Endothelial cell of umbilical vein (primary cell): Measurements from ENCODE around the gene FUZ. TPM values are rescaled to one million over a fixed set of nuclear protein-coding genes. Genes with fewer than 3 reads are reported as not detected.
"Not testable (repeated sequence)": the region's sequence is repeated elsewhere in the genome, so short reads cannot be mapped to it uniquely, and the experiment has no call there.

Source experiments
- BruUV-seq: library from RNA; stranded (reverse); fragments of 400-500 nt; replicated peaks from 2 replicates; lab custom pipeline; 2021; lab: Mats Ljungman, UMichigan
- CTCF ChIA-PET: fragments of 300-600, 350-600 bp; sonication (Branson Sonifier 250); formaldehyde crosslinking; loops from one replicate; lab custom pipeline; 2021; ENCODE audit warnings: antibody characterized with exemption, inconsistent platforms; lab: Charles Lee
- POLR2A ChIA-PET: fragments of 300-600, 350-600 bp; sonication (Branson Sonifier 250); formaldehyde crosslinking; loops from one replicate; lab custom pipeline; 2021; ENCODE audit warnings: antibody characterized with exemption, inconsistent platforms; lab: Charles Lee
- DNase-seq: peaks from one replicate; pipeline ENCODE4 v3.0.0-alpha.2; 2011; ENCODE audit warnings: low read depth, low spot score
- FAIRE-seq: peaks from 2 replicates; lab custom pipeline; 2011; peaks lifted over from hg19 to GRCh38; lab: Jason Lieb, UNC
- H2AFZ ChIP-seq: 2 replicates; pipeline ENCODE4 v1.6.0; 2012; ENCODE audit warnings: low read depth, low read length, control low read depth, inconsistent platforms
- H3K27ac ChIP-seq: 2 replicates; pipeline ENCODE4 v1.5.1; 2011; ENCODE audit warnings: low read depth, mild to moderate bottlenecking, control low read depth, low read length, moderate library complexity; ENCODE audit not compliant: insufficient read depth
- H3K27me3 ChIP-seq, 2 experiments: 2 replicates each; pipeline versions ENCODE4 v1.6.0 to v1.6.1; 2011; ENCODE audit warnings: low read length in 2 of 2, mixed read lengths in 1 of 2; ENCODE audit not compliant: control insufficient read depth in 2 of 2, insufficient read depth in 2 of 2
- H3K36me3 ChIP-seq, 2 experiments: 2 replicates in 1 of 2; 3 replicates in 1 of 2; pipeline ENCODE4 v1.5.1; 2011; ENCODE audit warnings: low read length in 2 of 2, mild to moderate bottlenecking in 1 of 2, moderate library complexity in 1 of 2; ENCODE audit not compliant: control insufficient read depth in 2 of 2, insufficient read depth in 2 of 2; ENCODE audit errors: extremely low read depth in 1 of 2
- H3K4me1 ChIP-seq: 3 replicates; pipeline ENCODE4 v1.5.1; 2011; ENCODE audit warnings: mild to moderate bottlenecking, low read length; ENCODE audit not compliant: control insufficient read depth, insufficient read depth; ENCODE audit errors: extremely low read depth
- H3K4me2 ChIP-seq: 2 replicates; pipeline ENCODE4 v1.6.1; 2011; ENCODE audit warnings: low read length, control low read depth, mixed read lengths; ENCODE audit not compliant: insufficient read depth
- H3K4me3 ChIP-seq, 3 experiments: fragments of 200-600 bp in 1 of 3; sonication (generic), shearing (Covaris generic) in 1 of 3; replicated peaks in 1 of 3; 2 replicates each; pipeline ENCODE4 v1.5.1; 2011 to 2016; ENCODE audit warnings: control low read depth in 3 of 3, low read length in 3 of 3, mild to moderate bottlenecking in 2 of 3, inconsistent platforms in 1 of 3, low read depth in 1 of 3, moderate library complexity in 1 of 3; ENCODE audit not compliant: insufficient read depth in 1 of 3
- H3K79me2 ChIP-seq: 2 replicates; pipeline ENCODE4 v1.6.0; 2012; ENCODE audit warnings: low read length, inconsistent platforms; ENCODE audit not compliant: control insufficient read depth, insufficient read depth
- H3K9ac ChIP-seq: replicated peaks from 2 replicates; pipeline ENCODE3; 2011; ENCODE audit warnings: low read length, control low read depth; ENCODE audit not compliant: insufficient read depth; ENCODE audit errors: extremely low read depth
- H3K9me1 ChIP-seq: replicated peaks from 3 replicates; pipeline ENCODE4 v1.6.0; 2011; ENCODE audit warnings: mild to moderate bottlenecking, low read length; ENCODE audit not compliant: control insufficient read depth, insufficient read depth; ENCODE audit errors: extremely low read depth
- H3K9me3 ChIP-seq: replicated peaks from 2 replicates; pipeline ENCODE4 v1.5.1; 2012; ENCODE audit warnings: low read length, inconsistent platforms; ENCODE audit not compliant: control insufficient read depth, insufficient read depth
- H4K20me1 ChIP-seq: replicated peaks from 2 replicates; pipeline ENCODE3; 2011; ENCODE audit warnings: mild to moderate bottlenecking, low read length; ENCODE audit not compliant: control insufficient read depth, insufficient read depth; ENCODE audit errors: extremely low read depth
- CTCF ChIP-seq, 2 donors: IDR thresholded peaks; 1 replicate in 1 of 2; 2 replicates in 1 of 2; pipeline ENCODE4 v1.5.1; 2011; ENCODE audit warnings: low read length in 2 of 2, mild to moderate bottlenecking in 2 of 2, moderate library complexity in 2 of 2, control low read depth in 1 of 2, inconsistent platforms in 1 of 2, low read depth in 1 of 2; ENCODE audit not compliant: insufficient read depth in 1 of 2; ENCODE audit errors: extremely low read depth in 1 of 2
- EZH2 ChIP-seq: IDR thresholded peaks from 2 replicates; pipeline ENCODE4 v1.6.1; 2012; ENCODE audit warnings: borderline replicate concordance, low read depth, mild to moderate bottlenecking, moderate library complexity, low read length, inconsistent platforms; ENCODE audit not compliant: severe bottlenecking
- FOS ChIP-seq: IDR thresholded peaks from 2 replicates; pipeline ENCODE4 v1.6.1; 2011; ENCODE audit warnings: mild to moderate bottlenecking, low read length, moderate library complexity, borderline replicate concordance; ENCODE audit not compliant: insufficient read depth
- GATA2 ChIP-seq: IDR thresholded peaks from 2 replicates; pipeline ENCODE4 v1.7.0; 2011; ENCODE audit warnings: low read depth, mild to moderate bottlenecking, moderate library complexity, mixed read lengths, low read length; ENCODE audit not compliant: insufficient read length, insufficient read depth
- JUN ChIP-seq: IDR thresholded peaks from 2 replicates; pipeline ENCODE4 v1.6.1; 2011; ENCODE audit warnings: borderline replicate concordance, low read depth; ENCODE audit not compliant: insufficient read length, insufficient read depth
- MAX ChIP-seq: IDR thresholded peaks from 2 replicates; pipeline ENCODE4 v1.6.1; 2011; ENCODE audit not compliant: insufficient read depth, insufficient read length
- MYC ChIP-seq: IDR thresholded peaks from one replicate; pipeline ENCODE4 v1.6.1; 2011; ENCODE audit warnings: mild to moderate bottlenecking, low read depth, low read length
- POLR2A ChIP-seq: IDR thresholded peaks from 2 replicates; pipeline ENCODE4 v1.6.1; 2012; ENCODE audit warnings: low read depth, mild to moderate bottlenecking, control low read depth, low read length
- POLR2AphosphoS5 ChIP-seq: IDR thresholded peaks from 2 replicates; pipeline ENCODE4 v1.6.1; 2012; ENCODE audit warnings: low read depth, mild to moderate bottlenecking, control low read depth, low read length, moderate library complexity; ENCODE audit not compliant: insufficient read depth
- dilution Hi-C: fragments of 300-500 bp; cut with MboI; formaldehyde crosslinking; loops from one replicate; pipeline ENCODE4 v1.15.0; 2019; ENCODE audit warnings: low sequenced_read_pairs; ENCODE audit not compliant: extremely low pct_ligation_motif_present
- intact Hi-C: fragments of 100-400 bp; cut with micrococcal nuclease; formaldehyde crosslinking; loops from one replicate; pipeline ENCODE4 v1.10.0; 2022
- polyA plus RNA-seq, 4 experiments: library from polyadenylated mRNA; depleted of rRNA in 3 of 4; stranded (reverse) in 3 of 4; unstranded in 1 of 4; fragments of >200 nt; gene quantifications; 2 replicates each; pipeline versions ENCODE4 v1.2.1 to v1.2.3, GENCODE V29; 2011 to 2012; ENCODE audit warnings: missing spikeins in 1 of 4
- total RNA-seq: library from RNA; stranded (reverse); gene quantifications from 2 replicates; pipeline ENCODE4 v1.2.3, GENCODE V29; 2021

The FUZ gene
- total and polyA plus RNA-seq, 2 donors (not counting 3 experiments of a cell fraction or from before 2014, with no cell fraction given), result 12.3 to 14.0 TPM

- ChIA-PET CTCF (no interaction called here), POLR2A (no interaction called here)
- H3K9me3 ChIP-seq, result no peaks in the 10 kb centered on the region
- peaks cover 13% of the 10 kb centered on the region for H3K4me1 ChIP-seq
- H3K4me2 ChIP-seq, result no peak overlapping the region
- no TSS peak for BruUV-seq
- FAIRE-seq, result no peak
- H4K20me1 ChIP-seq, result no peaks in the 10 kb centered on the region
- no peak overlapping the region for H3K27ac ChIP-seq
- H3K79me2 ChIP-seq, result peaks cover 24% of the 10 kb centered on the region
- no peak for DNase-seq
- H3K27me3 ChIP-seq, result no peaks in the 10 kb centered on the region
- no peaks in the 10 kb centered on the region for H3K9me1 ChIP-seq
- dilution Hi-C loops (no loop called here), intact Hi-C loops (no loop called here)
- no peak for TF ChIP-seq MYC
- no peak for TF ChIP-seq CTCF (IDR thresholded peaks at IDR 0.05; ENCODE audit: extremely low read depth in 1 of 2, insufficient read depth in 1 of 2, low read depth in 1 of 2, low read length in 2 of 2)
- no peak for TF ChIP-seq POLR2AphosphoS5
- TF ChIP-seq MAX, result no peak
- no peak for TF ChIP-seq JUN
- TF ChIP-seq GATA2, result no peak
- TF ChIP-seq EZH2, result no peak
- TF ChIP-seq POLR2A, result no peak
- no peak for TF ChIP-seq FOS
- no peak overlapping the region for H3K9ac ChIP-seq
- H2AFZ ChIP-seq, result no peak overlapping the region
- H3K36me3 ChIP-seq, result peaks cover 0 to 5% of the 10 kb centered on the region in 2 experiments
- no peak overlapping the region for H3K4me3 ChIP-seq
These were observed 7.0 kb upstream of the FUZ start for GRCh38 chr19:49820125-49820524.

GRCh38 chr19:49819452-49820115 lies 6.5 kb upstream of the FUZ start:
- H3K27me3 ChIP-seq, FAIRE-seq, H3K36me3 ChIP-seq, H4K20me1 ChIP-seq, DNase-seq, intact Hi-C loops, H3K9me1 ChIP-seq, H3K9me3 ChIP-seq, H2AFZ ChIP-seq, H3K27ac ChIP-seq, POLR2A ChIA-PET, BruUV-seq, dilution Hi-C loops: not testable (repeated sequence)
- Histone ChIP-seq H3K9ac (peak overlapping the region; percentile 91), H3K4me1 (peaks cover 13% of the 10 kb centered on the region), H3K79me2 (peaks cover 24% of the 10 kb centered on the region), H3K4me3 (peak overlapping the region in 1 of 3 experiments; percentile 83), H3K4me2 (peak overlapping the region; percentile 95)
- CTCF ChIA-PET, result interaction anchor here (1.8 kb wide), 1 partner anchor 31 kb away, joined by 6 read pairs; no protein-coding TSS in a partner anchor
